Heart left ventricle (tissue), 13 donors: ENCODE data around the gene RARRES2.

Experiments
- POLR2A ChIP-seq, 2 donors: fragments of 450-650 bp; IDR thresholded peaks; one replicate each; pipeline ENCODE4 v1.6.1; 2017; ENCODE audit warnings: antibody characterized with exemption in 2 of 2, mild to moderate bottlenecking in 2 of 2, moderate library complexity in 2 of 2
- TF ChIP-seq, protein P1 (sequence below), 12 donors: fragments of 200-600 bp; sonication (generic) in 4 of 12; IDR thresholded peaks; one replicate each; pipeline versions ENCODE4 v1.5.0 to v1.8.0; 2018 to 2022; ENCODE audit warnings: antibody characterized with exemption in 12 of 12, mild to moderate bottlenecking in 5 of 12
- donor health status: ischemic (EF 13 %, LVEDD 7.1; RV severe dilation, severe dysfunction).
- donor health status: DM: no; HTN: yes; CAD: no.
- donor health status: DM: no; HTN: no; CAD: no.
- donor health status: ischemic (EF 25% LVEDD 6.9; RV normal size, moderate dysfunction).
- donor health status: ischemic (EF 25% LVEDD 5.7; RV mildly dilated, moderate dysfunction).
- donor health status: ischemic (EF 35%, LVEDD 5.7; RV mildly dilated, moderate dysfunction).
- donor health status: nonischemic (EF 11% LVEDD 7.7; RV severe dilation, severe dysfunction).
- donor health status: DM: yes; HTN: yes; CAD: no.
- donor health status: PGD.
- donor health status: ischemic (EF 29% LVEDD 5.4; RV normal size, mild dysfunction).
- donor health status: nonischemic (EF 23%, LVEDD 6.1; RV moderate dilation, normal function).

GRCh38 chr7:150377635-150378034, 36.2 kb upstream of the RARRES2 start:
- TF ChIP-seq, protein P1, sequence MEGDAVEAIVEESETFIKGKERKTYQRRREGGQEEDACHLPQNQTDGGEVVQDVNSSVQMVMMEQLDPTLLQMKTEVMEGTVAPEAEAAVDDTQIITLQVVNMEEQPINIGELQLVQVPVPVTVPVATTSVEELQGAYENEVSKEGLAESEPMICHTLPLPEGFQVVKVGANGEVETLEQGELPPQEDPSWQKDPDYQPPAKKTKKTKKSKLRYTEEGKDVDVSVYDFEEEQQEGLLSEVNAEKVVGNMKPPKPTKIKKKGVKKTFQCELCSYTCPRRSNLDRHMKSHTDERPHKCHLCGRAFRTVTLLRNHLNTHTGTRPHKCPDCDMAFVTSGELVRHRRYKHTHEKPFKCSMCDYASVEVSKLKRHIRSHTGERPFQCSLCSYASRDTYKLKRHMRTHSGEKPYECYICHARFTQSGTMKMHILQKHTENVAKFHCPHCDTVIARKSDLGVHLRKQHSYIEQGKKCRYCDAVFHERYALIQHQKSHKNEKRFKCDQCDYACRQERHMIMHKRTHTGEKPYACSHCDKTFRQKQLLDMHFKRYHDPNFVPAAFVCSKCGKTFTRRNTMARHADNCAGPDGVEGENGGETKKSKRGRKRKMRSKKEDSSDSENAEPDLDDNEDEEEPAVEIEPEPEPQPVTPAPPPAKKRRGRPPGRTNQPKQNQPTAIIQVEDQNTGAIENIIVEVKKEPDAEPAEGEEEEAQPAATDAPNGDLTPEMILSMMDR (IDR thresholded peaks at IDR 0.05), result no peak
- no peak for TF ChIP-seq POLR2A (IDR thresholded peaks at IDR 0.05)
